GM19035 (cell line): Measurements from ENCODE around the gene FRY.
"Not testable (repeated sequence)": the region's sequence is repeated elsewhere in the genome, so short reads cannot be mapped to it uniquely, and the experiment has no call there.

Source experiments
- ATAC-seq: cut with Tn5 transposase; IDR thresholded peaks from one replicate; pipeline ENCODE4 v1.9.1; 2021; ENCODE audit not compliant: unreplicated experiment

The FRY gene

GRCh38 chr13:32031025-32031814 lies at the start of gene FRY:
TSS of gene FRY (plus strand) at chr13:32031774. CDS start at chr13:32031796, 22 bp downstream.
- peak; percentile 86 for ATAC-seq

GRCh38 chr13:31982124-31982523 lies 49.5 kb upstream of the FRY start:
- no peak for ATAC-seq

GRCh38 chr13:31982540-31982939 lies 49.0 kb upstream of the FRY start:
- ATAC-seq: no peak

- ATAC-seq: not testable (repeated sequence)
These were observed 47.9 kb upstream of the FRY start for GRCh38 chr13:31983696-31984095.

GRCh38 chr13:31984388-31984787 lies 47.2 kb upstream of the FRY start:
- not testable (repeated sequence) for ATAC-seq

- ATAC-seq: no peak
These were observed 44.7 kb upstream of the FRY start for GRCh38 chr13:31986676-31987470.

- ATAC-seq: no peak
These were observed 43.9 kb upstream of the FRY start for GRCh38 chr13:31987535-31988170.

GRCh38 chr13:31994367-31994766 lies 37.2 kb upstream of the FRY start:
- not testable (repeated sequence) for ATAC-seq

- ATAC-seq: no peak
These were observed 35.0 kb upstream of the FRY start for GRCh38 chr13:31996601-31997000.

GRCh38 chr13:31997641-31998040 lies 33.9 kb upstream of the FRY start:
- ATAC-seq: no peak

- ATAC-seq: no peak
These were observed 33.4 kb upstream of the FRY start for GRCh38 chr13:31998131-31998530.

- not testable (repeated sequence) for ATAC-seq
These were observed 30.8 kb upstream of the FRY start for GRCh38 chr13:32000754-32001153.

- peak; percentile 87 for ATAC-seq
These were observed 30.3 kb upstream of the FRY start for GRCh38 chr13:32001154-32001768.

- no peak for ATAC-seq
These were observed 29.8 kb upstream of the FRY start for GRCh38 chr13:32001769-32002168.

GRCh38 chr13:32002873-32003272 lies 28.7 kb upstream of the FRY start:
- no peak for ATAC-seq

GRCh38 chr13:32007494-32007893 lies 24.1 kb upstream of the FRY start:
- ATAC-seq: no peak

- ATAC-seq: no peak
These were observed 22.9 kb upstream of the FRY start for GRCh38 chr13:32008518-32009175.

GRCh38 chr13:32009362-32009761 lies 22.2 kb upstream of the FRY start:
- ATAC-seq: no peak

- no peak for ATAC-seq
These were observed 21.4 kb upstream of the FRY start for GRCh38 chr13:32010136-32010535.

GRCh38 chr13:32011971-32012370 lies 19.6 kb upstream of the FRY start:
- no peak for ATAC-seq

GRCh38 chr13:32013181-32013580 lies 18.4 kb upstream of the FRY start:
- ATAC-seq: no peak
